Liver (tissue), 9 donors: Measurements from ENCODE around the gene COL4A1. TPM values are rescaled to one million over a fixed set of nuclear protein-coding genes. Genes with fewer than 3 reads are reported as not detected.
"Not testable (repeated sequence)": the region's sequence is repeated elsewhere in the genome, so short reads cannot be mapped to it uniquely, and the experiment has no call there.

Source experiments
- DNase-seq: peaks from one replicate; pipeline ENCODE4 v3.0.0-alpha.2; 2017; ENCODE audit warnings: low spot score
- H3K27ac ChIP-seq, 2 donors: one replicate each; pipeline ENCODE4 v1.7.0; 2013; ENCODE audit warnings: inconsistent platforms in 2 of 2, low read length in 2 of 2, control low read depth in 1 of 2, low read depth in 1 of 2, mild to moderate bottlenecking in 1 of 2
- H3K27me3 ChIP-seq, 4 donors: one replicate each; pipeline versions ENCODE4 v1.6.1 to v1.7.0; 2013; ENCODE audit warnings: low read length in 3 of 4, inconsistent platforms in 1 of 4, mild to moderate bottlenecking in 1 of 4, moderate library complexity in 1 of 4; ENCODE audit not compliant: control insufficient read depth in 4 of 4, insufficient read depth in 4 of 4
- H3K36me3 ChIP-seq, 4 donors: one replicate each; pipeline versions ENCODE4 v1.6.1 to v1.7.0; 2013; ENCODE audit warnings: low read length in 3 of 4, mild to moderate bottlenecking in 3 of 4, low read depth in 1 of 4, moderate library complexity in 1 of 4; ENCODE audit not compliant: control insufficient read depth in 4 of 4, insufficient read depth in 3 of 4
- H3K4me1 ChIP-seq, 4 donors: one replicate each; pipeline versions ENCODE4 v1.6.1 to v1.7.0; 2013; ENCODE audit warnings: low read length in 3 of 4, mild to moderate bottlenecking in 3 of 4, moderate library complexity in 1 of 4; ENCODE audit not compliant: control insufficient read depth in 4 of 4, insufficient read depth in 4 of 4
- H3K4me3 ChIP-seq, 3 donors: one replicate each; pipeline versions ENCODE4 v1.6.1 to v1.7.0; 2013; ENCODE audit warnings: low read length in 3 of 3, control low read depth in 1 of 3, low read depth in 1 of 3, mild to moderate bottlenecking in 1 of 3
- H3K9ac ChIP-seq, 2 donors: one replicate each; pipeline ENCODE4 v1.7.0; 2013; ENCODE audit warnings: low read length in 2 of 2, mild to moderate bottlenecking in 2 of 2, moderate library complexity in 2 of 2, control low read depth in 1 of 2, low read depth in 1 of 2
- H3K9me3 ChIP-seq, 4 donors: one replicate each; pipeline versions ENCODE4 v1.6.1 to v1.7.0; 2013; ENCODE audit warnings: low read length in 3 of 4; ENCODE audit not compliant: control insufficient read depth in 4 of 4
- EGR1 ChIP-seq, 2 donors: IDR thresholded peaks; 2 replicates each; pipeline ENCODE4 v1.6.1; 2016 to 2018; ENCODE audit warnings: antibody characterized with exemption in 2 of 2, low read depth in 2 of 2
- FOXA1 ChIP-seq: IDR thresholded peaks from 2 replicates; pipeline ENCODE4 v1.6.1; 2016; ENCODE audit warnings: antibody characterized with exemption
- FOXA2 ChIP-seq: IDR thresholded peaks from 2 replicates; pipeline ENCODE4 v1.6.1; 2016; ENCODE audit warnings: antibody characterized with exemption
- GABPA ChIP-seq, 2 donors: IDR thresholded peaks in 1 of 2; conservative IDR thresholded peaks in 1 of 2; 2 replicates each; pipeline ENCODE4 v1.6.1; 2016; ENCODE audit warnings: antibody characterized with exemption in 2 of 2, mild to moderate bottlenecking in 1 of 2, moderate library complexity in 1 of 2
- HNF4A ChIP-seq, 2 donors: conservative IDR thresholded peaks; 2 replicates each; pipeline ENCODE4 v1.6.1; 2016; ENCODE audit warnings: antibody characterized with exemption in 2 of 2, mild to moderate bottlenecking in 2 of 2
- HNF4G ChIP-seq: IDR thresholded peaks from 2 replicates; pipeline ENCODE4 v1.6.1; 2016; ENCODE audit warnings: antibody characterized with exemption
- JUND ChIP-seq, 2 donors: IDR thresholded peaks; 2 replicates each; pipeline ENCODE4 v1.6.1; 2016; ENCODE audit warnings: antibody characterized with exemption in 2 of 2
- NR2F2 ChIP-seq: IDR thresholded peaks from 2 replicates; pipeline ENCODE4 v1.6.1; 2016; ENCODE audit warnings: antibody characterized with exemption
- RAD21 ChIP-seq, 2 donors: IDR thresholded peaks; 2 replicates each; pipeline ENCODE4 v1.6.1; 2016; ENCODE audit warnings: antibody characterized with exemption in 2 of 2, mild to moderate bottlenecking in 2 of 2
- RXRA ChIP-seq, 2 donors: IDR thresholded peaks; 2 replicates each; pipeline ENCODE4 v1.6.1; 2017 to 2018; ENCODE audit warnings: antibody characterized with exemption in 2 of 2, mild to moderate bottlenecking in 1 of 2
- SP1 ChIP-seq: IDR thresholded peaks from 2 replicates; pipeline ENCODE4 v1.6.1; 2018; ENCODE audit warnings: antibody characterized with exemption, mild to moderate bottlenecking
- TAF1 ChIP-seq: conservative IDR thresholded peaks from 2 replicates; pipeline ENCODE4 v1.6.1; 2016; ENCODE audit warnings: antibody characterized with exemption, mild to moderate bottlenecking
- YY1 ChIP-seq: IDR thresholded peaks from 2 replicates; pipeline ENCODE4 v1.6.1; 2016; ENCODE audit warnings: antibody characterized with exemption, mild to moderate bottlenecking
- WGBS: extraction: QIAGEN DNeasy Blood & Tissue Kit; methylation state at CpG from one replicate; pipeline ENCODE4 v1.1.7; 2013; 5-methylcytosine and 5-hydroxymethylcytosine counted together
- polyA plus RNA-seq, 2 donors: library from polyadenylated mRNA; stranded (reverse) in 1 of 2; unstranded in 1 of 2; fragments of 200-250 nt in 1 of 2; fragments of >200 nt in 1 of 2; fragmentation: Nextera tagmentation in 1 of 2; extraction: Ambion mirVana in 1 of 2; gene quantifications; one replicate each; pipeline versions ENCODE4 v1.2.1 to v1.2.3, GENCODE V29; 2013 to 2015
- total RNA-seq, 2 donors: library from RNA; depleted of rRNA; stranded (reverse); fragments of >200 nt; gene quantifications; one replicate each; pipeline ENCODE4 v1.2.3, GENCODE V29; 2014
- TF ChIP-seq, protein P1 (sequence below): IDR thresholded peaks from 2 replicates; pipeline ENCODE4 v1.6.1; 2016; ENCODE audit warnings: antibody characterized with exemption
- TF ChIP-seq, protein P2 (sequence below): fragments of 150-350 bp; IDR thresholded peaks from 2 replicates; pipeline ENCODE4 v1.5.1; 2017; ENCODE audit warnings: improper control_type of control experiment, low read depth, low read length; ENCODE audit not compliant: missing input control
- TF ChIP-seq, protein P3 (sequence below): IDR thresholded peaks from 2 replicates; pipeline ENCODE4 v1.6.1; 2016; ENCODE audit warnings: antibody characterized with exemption
- TF ChIP-seq, protein P4 (sequence below): IDR thresholded peaks from 2 replicates; pipeline ENCODE4 v1.6.1; 2016; ENCODE audit warnings: antibody characterized with exemption, mild to moderate bottlenecking
- TF ChIP-seq, protein P5 (sequence below): IDR thresholded peaks from 2 replicates; pipeline ENCODE4 v1.6.1; 2016; ENCODE audit warnings: antibody characterized with exemption
- donor health status: healthy.
- donor health status: healthy.
- donor health status: healthy.
- donor health status: healthy.
- donor health status: healthy.

Gene COL4A1
- total and polyA plus RNA-seq, 4 donors, result 5.0 to 68.5 (median 37.9) TPM

DNA sequence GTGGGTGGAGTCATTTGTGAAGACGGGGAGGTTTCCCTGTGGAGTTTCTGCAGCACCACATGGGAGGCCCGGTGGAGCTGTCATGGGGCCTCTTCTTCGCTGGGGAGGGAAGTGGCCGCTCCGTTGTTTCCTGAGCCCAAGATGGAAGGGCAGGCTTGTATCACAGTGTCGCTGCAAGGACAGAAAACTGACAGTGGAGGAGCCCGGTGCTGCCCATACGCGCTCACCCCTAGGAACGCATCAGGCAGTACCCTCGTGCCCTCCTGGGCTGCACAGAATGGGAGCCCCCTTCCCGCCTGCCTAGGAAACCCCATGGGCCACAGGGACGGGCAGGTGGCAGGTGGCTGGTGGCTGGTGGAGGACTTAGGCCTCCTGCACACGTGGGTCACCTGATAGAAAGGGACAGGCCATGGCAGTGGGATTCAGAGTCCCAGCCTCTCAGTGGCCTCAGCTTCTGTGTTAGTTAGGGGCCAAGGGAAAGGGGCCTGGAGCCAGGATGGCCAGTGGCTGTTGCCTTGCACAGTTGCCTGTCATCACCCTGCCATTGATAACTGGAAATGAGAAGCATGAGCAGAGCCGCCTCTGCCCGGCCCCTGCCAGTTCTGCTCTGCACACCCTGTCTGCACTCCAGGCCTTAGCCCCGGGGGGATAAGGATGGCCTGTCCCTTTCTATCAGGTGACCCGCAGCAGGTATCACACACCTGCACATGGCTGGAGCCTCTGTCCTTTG, 7.7 kb upstream of the COL4A1 start:
- H3K36me3 ChIP-seq, result no peaks in the 10 kb centered on the region
- no peak overlapping the region for H3K9ac ChIP-seq
- no peak for TF ChIP-seq JUND (IDR thresholded peaks at IDR 0.05)
- TF ChIP-seq, protein P1, sequence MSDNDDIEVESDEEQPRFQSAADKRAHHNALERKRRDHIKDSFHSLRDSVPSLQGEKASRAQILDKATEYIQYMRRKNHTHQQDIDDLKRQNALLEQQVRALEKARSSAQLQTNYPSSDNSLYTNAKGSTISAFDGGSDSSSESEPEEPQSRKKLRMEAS, result no peak
- TF ChIP-seq EGR1 (IDR thresholded peaks at IDR 0.05; ENCODE audit: low read depth in 2 of 2), result no peak
- no peak for TF ChIP-seq HNF4A (conservative IDR thresholded peaks at IDR 0.05)
- no peak for TF ChIP-seq YY1
- TF ChIP-seq, protein P2, sequence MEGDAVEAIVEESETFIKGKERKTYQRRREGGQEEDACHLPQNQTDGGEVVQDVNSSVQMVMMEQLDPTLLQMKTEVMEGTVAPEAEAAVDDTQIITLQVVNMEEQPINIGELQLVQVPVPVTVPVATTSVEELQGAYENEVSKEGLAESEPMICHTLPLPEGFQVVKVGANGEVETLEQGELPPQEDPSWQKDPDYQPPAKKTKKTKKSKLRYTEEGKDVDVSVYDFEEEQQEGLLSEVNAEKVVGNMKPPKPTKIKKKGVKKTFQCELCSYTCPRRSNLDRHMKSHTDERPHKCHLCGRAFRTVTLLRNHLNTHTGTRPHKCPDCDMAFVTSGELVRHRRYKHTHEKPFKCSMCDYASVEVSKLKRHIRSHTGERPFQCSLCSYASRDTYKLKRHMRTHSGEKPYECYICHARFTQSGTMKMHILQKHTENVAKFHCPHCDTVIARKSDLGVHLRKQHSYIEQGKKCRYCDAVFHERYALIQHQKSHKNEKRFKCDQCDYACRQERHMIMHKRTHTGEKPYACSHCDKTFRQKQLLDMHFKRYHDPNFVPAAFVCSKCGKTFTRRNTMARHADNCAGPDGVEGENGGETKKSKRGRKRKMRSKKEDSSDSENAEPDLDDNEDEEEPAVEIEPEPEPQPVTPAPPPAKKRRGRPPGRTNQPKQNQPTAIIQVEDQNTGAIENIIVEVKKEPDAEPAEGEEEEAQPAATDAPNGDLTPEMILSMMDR, result no peak
- no peak for TF ChIP-seq GABPA (IDR thresholded peaks at IDR 0.05 in 1 of 2, conservative IDR thresholded peaks at IDR 0.05 in 1 of 2)
- TF ChIP-seq TAF1, result no peak
- TF ChIP-seq FOXA1, result no peak
- no peak for TF ChIP-seq RAD21 (IDR thresholded peaks at IDR 0.05)
- no peak for TF ChIP-seq NR2F2
- no peak for TF ChIP-seq RXRA (IDR thresholded peaks at IDR 0.05)
- TF ChIP-seq, protein P3, sequence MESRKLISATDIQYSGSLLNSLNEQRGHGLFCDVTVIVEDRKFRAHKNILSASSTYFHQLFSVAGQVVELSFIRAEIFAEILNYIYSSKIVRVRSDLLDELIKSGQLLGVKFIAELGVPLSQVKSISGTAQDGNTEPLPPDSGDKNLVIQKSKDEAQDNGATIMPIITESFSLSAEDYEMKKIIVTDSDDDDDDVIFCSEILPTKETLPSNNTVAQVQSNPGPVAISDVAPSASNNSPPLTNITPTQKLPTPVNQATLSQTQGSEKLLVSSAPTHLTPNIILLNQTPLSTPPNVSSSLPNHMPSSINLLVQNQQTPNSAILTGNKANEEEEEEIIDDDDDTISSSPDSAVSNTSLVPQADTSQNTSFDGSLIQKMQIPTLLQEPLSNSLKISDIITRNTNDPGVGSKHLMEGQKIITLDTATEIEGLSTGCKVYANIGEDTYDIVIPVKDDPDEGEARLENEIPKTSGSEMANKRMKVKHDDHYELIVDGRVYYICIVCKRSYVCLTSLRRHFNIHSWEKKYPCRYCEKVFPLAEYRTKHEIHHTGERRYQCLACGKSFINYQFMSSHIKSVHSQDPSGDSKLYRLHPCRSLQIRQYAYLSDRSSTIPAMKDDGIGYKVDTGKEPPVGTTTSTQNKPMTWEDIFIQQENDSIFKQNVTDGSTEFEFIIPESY, result no peak
- TF ChIP-seq FOXA2, result no peak
- TF ChIP-seq HNF4G, result no peak
- TF ChIP-seq, protein P4, sequence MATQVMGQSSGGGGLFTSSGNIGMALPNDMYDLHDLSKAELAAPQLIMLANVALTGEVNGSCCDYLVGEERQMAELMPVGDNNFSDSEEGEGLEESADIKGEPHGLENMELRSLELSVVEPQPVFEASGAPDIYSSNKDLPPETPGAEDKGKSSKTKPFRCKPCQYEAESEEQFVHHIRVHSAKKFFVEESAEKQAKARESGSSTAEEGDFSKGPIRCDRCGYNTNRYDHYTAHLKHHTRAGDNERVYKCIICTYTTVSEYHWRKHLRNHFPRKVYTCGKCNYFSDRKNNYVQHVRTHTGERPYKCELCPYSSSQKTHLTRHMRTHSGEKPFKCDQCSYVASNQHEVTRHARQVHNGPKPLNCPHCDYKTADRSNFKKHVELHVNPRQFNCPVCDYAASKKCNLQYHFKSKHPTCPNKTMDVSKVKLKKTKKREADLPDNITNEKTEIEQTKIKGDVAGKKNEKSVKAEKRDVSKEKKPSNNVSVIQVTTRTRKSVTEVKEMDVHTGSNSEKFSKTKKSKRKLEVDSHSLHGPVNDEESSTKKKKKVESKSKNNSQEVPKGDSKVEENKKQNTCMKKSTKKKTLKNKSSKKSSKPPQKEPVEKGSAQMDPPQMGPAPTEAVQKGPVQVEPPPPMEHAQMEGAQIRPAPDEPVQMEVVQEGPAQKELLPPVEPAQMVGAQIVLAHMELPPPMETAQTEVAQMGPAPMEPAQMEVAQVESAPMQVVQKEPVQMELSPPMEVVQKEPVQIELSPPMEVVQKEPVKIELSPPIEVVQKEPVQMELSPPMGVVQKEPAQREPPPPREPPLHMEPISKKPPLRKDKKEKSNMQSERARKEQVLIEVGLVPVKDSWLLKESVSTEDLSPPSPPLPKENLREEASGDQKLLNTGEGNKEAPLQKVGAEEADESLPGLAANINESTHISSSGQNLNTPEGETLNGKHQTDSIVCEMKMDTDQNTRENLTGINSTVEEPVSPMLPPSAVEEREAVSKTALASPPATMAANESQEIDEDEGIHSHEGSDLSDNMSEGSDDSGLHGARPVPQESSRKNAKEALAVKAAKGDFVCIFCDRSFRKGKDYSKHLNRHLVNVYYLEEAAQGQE, result no peak
- TF ChIP-seq SP1, result no peak
- TF ChIP-seq, protein P5, sequence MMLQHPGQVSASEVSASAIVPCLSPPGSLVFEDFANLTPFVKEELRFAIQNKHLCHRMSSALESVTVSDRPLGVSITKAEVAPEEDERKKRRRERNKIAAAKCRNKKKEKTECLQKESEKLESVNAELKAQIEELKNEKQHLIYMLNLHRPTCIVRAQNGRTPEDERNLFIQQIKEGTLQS, result no peak
- no peak overlapping the region for H3K4me3 ChIP-seq
- no peaks in the 10 kb centered on the region for H3K9me3 ChIP-seq
- H3K4me1 ChIP-seq, result peaks cover 0 to 3% (median 0%) of the 10 kb centered on the region in 4 donors
- WGBS, result 84% methylated on average over 18 of the region's 18 CpGs
- no peak for DNase-seq
- no peak overlapping the region for H3K27ac ChIP-seq
- peaks cover 0 to 5% (median 4%) of the 10 kb centered on the region in 4 donors for H3K27me3 ChIP-seq

DNA sequence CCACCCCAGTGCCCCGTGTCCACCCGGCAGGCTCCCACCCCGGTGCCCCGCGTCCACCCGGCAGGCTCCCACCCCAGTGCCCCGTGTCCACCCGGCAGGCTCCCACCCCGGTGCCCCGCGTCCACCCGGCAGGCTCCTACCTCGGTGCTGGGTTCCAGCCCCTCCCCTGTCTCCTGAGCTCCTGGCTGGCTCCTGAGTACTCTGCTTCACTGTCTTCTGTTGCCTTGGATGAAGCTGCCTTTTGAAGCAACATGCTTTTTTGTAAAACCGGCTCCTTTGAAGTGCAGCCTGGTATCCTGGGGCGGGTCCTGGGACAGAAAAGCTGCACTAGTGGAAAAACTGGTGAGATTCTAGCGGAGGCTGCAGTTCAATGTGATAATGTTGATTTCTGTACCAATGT, 6.8 kb upstream of the COL4A1 start:
- not testable (repeated sequence) for H3K27ac ChIP-seq

DNA sequence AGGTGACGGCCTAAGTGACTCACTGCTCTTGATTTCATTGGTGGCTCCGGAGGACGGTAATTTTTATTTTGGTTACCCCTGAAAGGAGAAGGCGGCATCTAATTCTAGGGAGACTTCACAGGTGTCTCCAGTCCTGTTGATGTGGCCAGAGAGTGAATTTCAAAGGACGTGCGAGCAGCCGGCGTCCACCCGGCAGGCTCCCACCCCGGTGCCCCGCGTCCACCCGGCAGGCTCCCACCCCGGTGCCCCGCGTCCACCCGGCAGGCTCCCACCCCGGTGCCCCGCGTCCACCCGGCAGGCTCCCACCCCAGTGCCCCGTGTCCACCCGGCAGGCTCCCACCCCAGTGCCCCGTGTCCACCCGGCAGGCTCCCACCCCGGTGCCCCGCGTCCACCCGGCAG, 6.3 kb upstream of the COL4A1 start:
- H3K36me3 ChIP-seq, DNase-seq, H3K9me3 ChIP-seq, H3K9ac ChIP-seq, H3K4me3 ChIP-seq, H3K27ac ChIP-seq: not testable (repeated sequence)
- Histone ChIP-seq H3K27me3 (peaks cover 0 to 11% (median 6%) of the 10 kb centered on the region in 4 donors), H3K4me1 (peaks cover 0 to 12% (median 7%) of the 10 kb centered on the region in 4 donors)
- WGBS, result 92% methylated on average over 22 of the region's 29 CpGs

More for the DNA sequence above, 6.8 kb upstream of the COL4A1 start:
- H3K9me3 ChIP-seq, H3K4me3 ChIP-seq, H3K27me3 ChIP-seq, H3K36me3 ChIP-seq, H3K4me1 ChIP-seq, H3K9ac ChIP-seq, DNase-seq: not testable (repeated sequence)
- 74% methylated on average over 10 of the region's 16 CpGs for WGBS
